PFSK-1 (cell line): ENCODE measurements around the gene RBBP8NL.

Experiments
- FOXP2 ChIP-seq: optimal IDR thresholded peaks from 2 replicates; pipeline ENCODE3; 2011; ENCODE audit warnings: borderline replicate concordance, control low read depth, inconsistent platforms; ENCODE audit not compliant: insufficient read depth; ENCODE audit errors: extremely low read length, extremely low read depth
- POLR2AphosphoS5 ChIP-seq: IDR thresholded peaks from 2 replicates; pipeline ENCODE4 v1.6.1; 2012; ENCODE audit warnings: low read depth, mild to moderate bottlenecking, control low read depth, low read length, moderate library complexity
- SIN3A ChIP-seq: IDR thresholded peaks from 2 replicates; pipeline ENCODE4 v1.6.1; 2012; ENCODE audit warnings: mild to moderate bottlenecking, low read length, moderate library complexity, borderline replicate concordance; ENCODE audit not compliant: insufficient read depth
- TAF1 ChIP-seq: IDR thresholded peaks from 2 replicates; pipeline ENCODE4 v1.6.1; 2012; ENCODE audit warnings: low read length, control low read depth, borderline replicate concordance; ENCODE audit not compliant: insufficient read depth
- TF ChIP-seq, protein P1 (sequence below), 2 experiments: IDR thresholded peaks; 2 replicates each; pipeline versions ENCODE4 v1.6.1 to v1.8.0; 2011 to 2012; ENCODE audit warnings: low read depth in 2 of 2, low read length in 2 of 2, control low read depth in 1 of 2, inconsistent platforms in 1 of 2, mild to moderate bottlenecking in 1 of 2, moderate library complexity in 1 of 2; ENCODE audit not compliant: insufficient read depth in 1 of 2

RBBP8NL gene

GRCh38 chr20:62398120-62398821 is 29.1 kb downstream of the RBBP8NL start:
- TF ChIP-seq, protein P1, sequence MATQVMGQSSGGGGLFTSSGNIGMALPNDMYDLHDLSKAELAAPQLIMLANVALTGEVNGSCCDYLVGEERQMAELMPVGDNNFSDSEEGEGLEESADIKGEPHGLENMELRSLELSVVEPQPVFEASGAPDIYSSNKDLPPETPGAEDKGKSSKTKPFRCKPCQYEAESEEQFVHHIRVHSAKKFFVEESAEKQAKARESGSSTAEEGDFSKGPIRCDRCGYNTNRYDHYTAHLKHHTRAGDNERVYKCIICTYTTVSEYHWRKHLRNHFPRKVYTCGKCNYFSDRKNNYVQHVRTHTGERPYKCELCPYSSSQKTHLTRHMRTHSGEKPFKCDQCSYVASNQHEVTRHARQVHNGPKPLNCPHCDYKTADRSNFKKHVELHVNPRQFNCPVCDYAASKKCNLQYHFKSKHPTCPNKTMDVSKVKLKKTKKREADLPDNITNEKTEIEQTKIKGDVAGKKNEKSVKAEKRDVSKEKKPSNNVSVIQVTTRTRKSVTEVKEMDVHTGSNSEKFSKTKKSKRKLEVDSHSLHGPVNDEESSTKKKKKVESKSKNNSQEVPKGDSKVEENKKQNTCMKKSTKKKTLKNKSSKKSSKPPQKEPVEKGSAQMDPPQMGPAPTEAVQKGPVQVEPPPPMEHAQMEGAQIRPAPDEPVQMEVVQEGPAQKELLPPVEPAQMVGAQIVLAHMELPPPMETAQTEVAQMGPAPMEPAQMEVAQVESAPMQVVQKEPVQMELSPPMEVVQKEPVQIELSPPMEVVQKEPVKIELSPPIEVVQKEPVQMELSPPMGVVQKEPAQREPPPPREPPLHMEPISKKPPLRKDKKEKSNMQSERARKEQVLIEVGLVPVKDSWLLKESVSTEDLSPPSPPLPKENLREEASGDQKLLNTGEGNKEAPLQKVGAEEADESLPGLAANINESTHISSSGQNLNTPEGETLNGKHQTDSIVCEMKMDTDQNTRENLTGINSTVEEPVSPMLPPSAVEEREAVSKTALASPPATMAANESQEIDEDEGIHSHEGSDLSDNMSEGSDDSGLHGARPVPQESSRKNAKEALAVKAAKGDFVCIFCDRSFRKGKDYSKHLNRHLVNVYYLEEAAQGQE (IDR thresholded peaks at IDR 0.05; ENCODE audit: insufficient read depth in 1 of 2, low read depth in 2 of 2, low read length in 2 of 2), result no peak
- TF ChIP-seq TAF1 (no peak), POLR2AphosphoS5 (no peak), FOXP2 (no peak), SIN3A (no peak)

DNA sequence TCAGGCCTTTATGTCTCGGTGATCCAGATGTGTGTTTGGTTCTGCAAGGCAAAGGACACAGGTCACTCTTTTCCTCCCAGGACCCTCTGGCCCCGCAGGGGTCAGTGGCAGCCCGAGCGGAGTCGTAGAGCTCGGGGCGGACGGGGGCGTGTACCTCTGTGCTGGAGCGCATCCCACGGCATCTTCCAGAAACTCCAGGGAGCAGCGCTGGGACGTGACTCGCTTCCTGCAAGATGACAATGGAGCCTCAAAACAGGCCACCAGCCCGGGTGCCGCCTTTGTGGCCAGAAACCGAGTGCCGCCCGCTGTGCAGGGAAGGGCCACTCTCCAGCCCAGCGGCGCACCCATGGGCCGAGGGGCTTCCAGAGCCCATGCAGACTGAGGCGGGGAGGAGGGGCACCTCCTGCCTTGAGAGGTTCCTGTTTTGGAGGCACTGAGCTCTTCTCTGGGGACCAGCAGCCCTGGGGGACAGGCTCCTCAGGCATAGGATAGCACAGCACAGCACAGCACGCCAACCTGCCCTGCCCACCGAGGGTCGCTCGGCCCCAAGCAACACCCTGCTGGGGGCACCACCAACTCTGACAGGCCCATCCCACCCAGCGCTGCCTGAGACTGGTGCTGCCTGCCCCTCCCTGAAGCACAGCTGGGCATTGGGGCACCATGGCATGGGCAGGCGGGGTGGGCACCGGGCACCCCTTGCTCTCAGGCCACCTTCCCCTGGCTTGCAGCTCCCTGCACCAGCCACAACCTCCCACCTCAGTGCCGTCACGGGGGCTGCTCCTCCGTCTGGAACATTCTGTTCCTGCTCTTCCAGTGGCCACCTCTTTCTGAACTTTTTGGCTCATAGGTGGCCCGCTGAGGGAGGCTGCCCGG is 30.7 kb downstream of the RBBP8NL start:
- no peak for TF ChIP-seq FOXP2
- no peak for TF ChIP-seq POLR2AphosphoS5
- TF ChIP-seq, protein P1 (IDR thresholded peaks at IDR 0.05; ENCODE audit: insufficient read depth in 1 of 2, low read depth in 2 of 2, low read length in 2 of 2), result no peak
- no peak for TF ChIP-seq SIN3A
- TF ChIP-seq TAF1, result no peak

DNA sequence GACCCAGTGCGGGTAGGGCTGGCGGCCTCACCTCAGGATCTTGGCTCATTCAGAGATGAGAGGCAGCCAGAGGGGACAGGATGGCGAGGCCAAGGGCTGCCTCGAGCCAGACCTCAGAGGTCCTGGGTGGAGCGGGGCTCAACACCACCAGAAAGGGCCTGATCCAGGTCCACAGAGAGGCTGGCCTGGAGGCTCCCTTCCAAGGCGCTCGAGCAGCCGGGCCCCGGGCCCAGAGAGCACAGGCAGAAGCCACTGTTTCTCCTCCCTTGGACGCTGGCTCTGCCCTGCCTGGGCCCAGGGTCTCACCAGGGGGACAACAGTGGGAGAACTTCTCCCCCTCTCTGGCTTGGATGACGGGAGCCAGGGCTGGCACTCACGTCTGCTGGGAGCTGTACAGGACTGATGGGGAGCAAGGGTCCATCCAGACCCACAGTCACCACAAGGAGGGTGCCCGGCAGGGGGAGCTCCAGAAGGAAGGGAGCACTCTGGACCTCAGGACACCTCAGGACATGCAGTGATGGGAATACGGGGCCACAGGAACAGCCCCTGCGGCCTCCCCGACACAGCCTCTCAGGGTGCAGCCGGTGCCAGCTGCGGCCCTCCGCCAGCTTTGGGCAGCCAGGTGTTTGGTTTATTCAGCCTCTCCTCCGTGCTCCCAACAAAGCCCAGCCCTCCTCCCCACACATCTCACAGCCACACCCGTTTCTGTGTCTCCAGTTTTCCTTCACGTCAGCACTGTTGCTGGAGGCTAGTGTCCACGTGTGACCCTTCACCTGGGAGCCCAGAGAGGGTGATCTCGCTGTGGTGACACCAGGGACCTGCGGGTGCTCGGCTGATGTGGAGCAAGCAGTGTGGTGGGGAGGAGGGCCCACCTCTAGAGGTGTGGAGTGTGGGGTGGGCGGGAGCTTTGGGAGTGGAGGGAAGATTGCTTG is 31.8 kb downstream of the RBBP8NL start:
- TF ChIP-seq FOXP2, result no peak
- TF ChIP-seq, protein P1 (IDR thresholded peaks at IDR 0.05; ENCODE audit: insufficient read depth in 1 of 2, low read depth in 2 of 2, low read length in 2 of 2), result no peak
- no peak for TF ChIP-seq POLR2AphosphoS5

DNA sequence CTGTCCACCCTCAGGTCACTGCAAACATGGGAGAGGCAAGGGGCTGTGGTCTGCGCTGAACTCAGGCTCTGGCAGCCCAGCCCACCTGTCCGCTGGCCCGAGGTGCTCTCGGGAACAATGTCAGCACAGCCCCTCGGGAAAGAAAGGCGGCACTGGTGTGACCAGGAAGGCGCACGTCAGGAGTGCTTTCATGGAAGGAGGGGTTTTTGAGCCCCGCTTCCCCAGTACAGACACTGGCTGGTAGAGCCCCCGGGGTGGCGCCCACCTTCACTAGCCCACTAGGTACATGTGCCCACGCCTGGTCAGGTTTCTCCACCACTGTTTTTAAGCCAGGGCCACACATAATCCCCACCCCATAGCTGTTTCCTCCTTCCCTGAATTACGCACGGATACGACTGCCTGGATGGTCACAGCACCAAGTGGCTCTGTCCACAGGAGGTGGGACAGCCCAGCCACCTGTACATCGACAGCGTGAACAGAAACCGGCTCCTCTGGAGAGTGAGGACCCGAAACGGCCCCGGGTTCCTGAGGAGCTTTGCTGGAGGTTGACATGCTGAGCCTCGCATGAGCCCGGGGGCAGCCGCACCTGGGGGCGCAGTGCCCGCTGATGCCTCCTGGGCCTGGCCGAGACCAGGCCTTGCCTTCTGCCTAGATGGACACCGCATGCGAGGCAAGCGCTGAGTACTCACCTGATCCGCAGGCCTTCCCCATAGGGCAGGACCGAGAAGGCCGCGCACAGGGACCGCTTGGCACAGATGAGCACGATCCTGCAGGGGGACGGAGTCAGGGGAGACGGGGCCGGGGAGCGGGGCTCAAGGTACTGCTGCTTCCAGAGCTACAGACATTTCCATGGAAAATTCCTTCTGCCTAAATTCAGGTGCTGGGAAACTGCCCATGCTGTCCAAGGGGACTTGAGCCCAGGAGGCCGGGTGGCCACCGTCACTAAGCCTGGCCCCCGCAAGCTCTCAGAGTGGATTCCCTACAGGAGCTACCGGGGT is 32.8 kb downstream of the RBBP8NL start:
- no peak for TF ChIP-seq TAF1
- no peak for TF ChIP-seq SIN3A
- TF ChIP-seq FOXP2, result no peak
- TF ChIP-seq, protein P1 (IDR thresholded peaks at IDR 0.05; ENCODE audit: insufficient read depth in 1 of 2, low read depth in 2 of 2, low read length in 2 of 2), result no peak
- no peak for TF ChIP-seq POLR2AphosphoS5
